Natural killer cell (primary cell): ENCODE results near the gene PRR20C. TPM values are rescaled to one million over a fixed set of nuclear protein-coding genes. Genes with fewer than 3 reads are reported as not detected.
"Not testable (repeated sequence)": the region's sequence is repeated elsewhere in the genome, so short reads cannot be mapped to it uniquely, and the experiment has no call there.

Experiments used
- ATAC-seq, 3 donors: fragments of 150-1000 bp in 2 of 3; fragments of 200-7000 bp in 1 of 3; cut with Tn5 transposase; 1 replicate in 1 of 3; 2 replicates in 2 of 3; pipeline ENCODE4 v1.10.0; 2021; ENCODE audit warnings: mild to moderate bottlenecking in 2 of 3, moderate library complexity in 2 of 3
- DNase-seq, 2 donors: peaks; one replicate each; pipeline versions ENCODE4 v3.0.0 to v3.0.0-alpha.2; 2013 to 2021; ENCODE audit warnings: mixed read lengths in 1 of 2
- H3K27ac ChIP-seq: one replicate; pipeline ENCODE4 v1.5.1; 2013; ENCODE audit warnings: mild to moderate bottlenecking, low read length
- H3K27me3 ChIP-seq: one replicate; pipeline ENCODE4 v1.6.1; 2013; ENCODE audit warnings: low read length; ENCODE audit not compliant: control insufficient read depth, insufficient read depth
- H3K36me3 ChIP-seq: one replicate; pipeline ENCODE4 v1.6.1; 2013; ENCODE audit warnings: low read length; ENCODE audit not compliant: control insufficient read depth, insufficient read depth
- H3K4me1 ChIP-seq: one replicate; pipeline ENCODE4 v1.6.1; 2013; ENCODE audit warnings: low read length; ENCODE audit not compliant: control insufficient read depth, insufficient read depth
- H3K4me3 ChIP-seq: one replicate; pipeline ENCODE4 v1.5.1; 2013; ENCODE audit warnings: low read length
- H3K9me3 ChIP-seq: one replicate; pipeline ENCODE4 v1.6.1; 2013; ENCODE audit warnings: low read length; ENCODE audit not compliant: control insufficient read depth, insufficient read depth
- H3K27ac Mint-ChIP-seq, 2 donors: one replicate each; pipeline ENCODE4 v1.8.0; 2022; ENCODE audit warnings: mild to moderate bottlenecking in 2 of 2, mixed read lengths in 2 of 2, moderate library complexity in 1 of 2
- H3K27me3 Mint-ChIP-seq, 2 donors: one replicate each; pipeline ENCODE4 v1.8.0; 2022; ENCODE audit warnings: low read depth in 2 of 2, mixed read lengths in 2 of 2
- H3K36me3 Mint-ChIP-seq: one replicate; pipeline ENCODE4 v1.8.0; 2022; ENCODE audit warnings: mixed read lengths
- H3K4me1 Mint-ChIP-seq, 2 donors: one replicate each; pipeline ENCODE4 v1.8.0; 2022; ENCODE audit warnings: mixed read lengths in 2 of 2
- H3K4me3 Mint-ChIP-seq: one replicate; pipeline ENCODE4 v1.8.0; 2022; ENCODE audit warnings: mild to moderate bottlenecking, moderate library complexity, mixed read lengths
- H3K9me3 Mint-ChIP-seq, 2 donors: one replicate each; pipeline ENCODE4 v1.8.0; 2022; ENCODE audit warnings: mixed read lengths in 2 of 2
- WGBS: methylation state at CpG from one replicate; pipeline ENCODE4 v1.1.7; 2013; ENCODE audit warnings: missing lambda C conversion rate; ENCODE audit not compliant: insufficient coverage; 5-methylcytosine and 5-hydroxymethylcytosine counted together
- intact Hi-C: fragments of 100-400 bp; cut with micrococcal nuclease; formaldehyde crosslinking; loops from one replicate; pipeline ENCODE4 v1.14.2; 2022
- total RNA-seq, 4 donors: library from RNA; stranded (reverse); fragments of 120-200 nt in 1 of 4; gene quantifications; one replicate each; pipeline versions ENCODE4 v1.2.3 to v1.2.4, GENCODE V29; 2013 to 2022
- TF ChIP-seq, protein P1 (sequence below): fragments of 200-600 bp; IDR thresholded peaks from one replicate; pipeline ENCODE4 v1.8.0; 2022; ENCODE audit warnings: antibody characterized with exemption

Gene PRR20C
- not detected for total RNA-seq
- not detected for total RNA-seq (2013)

- H3K36me3 ChIP-seq, H3K27me3 ChIP-seq, H3K27ac Mint-ChIP-seq, H3K9me3 Mint-ChIP-seq, H3K9me3 ChIP-seq, H3K4me3 Mint-ChIP-seq, H3K36me3 Mint-ChIP-seq, H3K27ac ChIP-seq, intact Hi-C loops, H3K4me3 ChIP-seq, H3K4me1 Mint-ChIP-seq, H3K27me3 Mint-ChIP-seq, DNase-seq, ATAC-seq, H3K4me1 ChIP-seq: not testable (repeated sequence)
- WGBS, result no CpG with 5 or more reads among the region's 22 CpGs
These were observed at the start of gene PRR20C for GRCh38 chr13:57153761-57154160. PRR20C (plus strand) TSS chr13:57154061; CDS start chr13:57154448, 387 bp downstream.

DNA sequence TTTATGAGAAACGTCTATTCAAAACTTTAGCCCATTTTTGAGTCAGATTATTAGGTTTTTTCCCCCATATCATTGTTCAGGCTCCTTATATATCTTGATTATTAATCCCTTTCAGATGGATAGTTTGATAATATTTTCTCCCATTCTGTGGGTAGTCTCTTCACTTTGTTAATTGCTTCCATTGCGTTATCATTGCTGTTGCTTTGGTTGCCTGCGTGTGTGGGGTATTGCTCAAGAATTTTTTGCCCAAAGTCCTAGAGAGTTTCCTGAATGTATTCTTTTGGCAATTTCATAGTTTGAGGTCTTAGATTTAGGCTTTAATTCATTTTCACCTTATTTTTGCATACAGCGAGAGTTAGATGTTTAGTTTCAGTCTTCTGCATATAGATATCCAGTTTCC lies 38.9 kb upstream of the PRR20C start:
- Histone ChIP-seq H3K4me1 (no peaks in the 10 kb centered on the region), H3K9me3 (peaks cover 20% of the 10 kb centered on the region), H3K36me3 (no peaks in the 10 kb centered on the region), H3K4me3 (no peak overlapping the region), H3K27me3 (no peaks in the 10 kb centered on the region), H3K27ac (no peak overlapping the region)
- no peaks in the 10 kb centered on the region for H3K4me1 Mint-ChIP-seq
- ATAC-seq (no peak), DNase-seq (no peak)
- peaks cover 14% of the 10 kb centered on the region for H3K36me3 Mint-ChIP-seq
- H3K4me3 Mint-ChIP-seq, result no peak overlapping the region
- peaks cover 15 to 32% of the 10 kb centered on the region in 2 donors for H3K9me3 Mint-ChIP-seq
- no peak overlapping the region for H3K27ac Mint-ChIP-seq
- 94% methylated on average over 2 of the region's 4 CpGs for WGBS
- intact Hi-C loops, result no loop called here
- H3K27me3 Mint-ChIP-seq, result no peaks in the 10 kb centered on the region
- TF ChIP-seq, protein P1, sequence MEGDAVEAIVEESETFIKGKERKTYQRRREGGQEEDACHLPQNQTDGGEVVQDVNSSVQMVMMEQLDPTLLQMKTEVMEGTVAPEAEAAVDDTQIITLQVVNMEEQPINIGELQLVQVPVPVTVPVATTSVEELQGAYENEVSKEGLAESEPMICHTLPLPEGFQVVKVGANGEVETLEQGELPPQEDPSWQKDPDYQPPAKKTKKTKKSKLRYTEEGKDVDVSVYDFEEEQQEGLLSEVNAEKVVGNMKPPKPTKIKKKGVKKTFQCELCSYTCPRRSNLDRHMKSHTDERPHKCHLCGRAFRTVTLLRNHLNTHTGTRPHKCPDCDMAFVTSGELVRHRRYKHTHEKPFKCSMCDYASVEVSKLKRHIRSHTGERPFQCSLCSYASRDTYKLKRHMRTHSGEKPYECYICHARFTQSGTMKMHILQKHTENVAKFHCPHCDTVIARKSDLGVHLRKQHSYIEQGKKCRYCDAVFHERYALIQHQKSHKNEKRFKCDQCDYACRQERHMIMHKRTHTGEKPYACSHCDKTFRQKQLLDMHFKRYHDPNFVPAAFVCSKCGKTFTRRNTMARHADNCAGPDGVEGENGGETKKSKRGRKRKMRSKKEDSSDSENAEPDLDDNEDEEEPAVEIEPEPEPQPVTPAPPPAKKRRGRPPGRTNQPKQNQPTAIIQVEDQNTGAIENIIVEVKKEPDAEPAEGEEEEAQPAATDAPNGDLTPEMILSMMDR, result no peak

DNA sequence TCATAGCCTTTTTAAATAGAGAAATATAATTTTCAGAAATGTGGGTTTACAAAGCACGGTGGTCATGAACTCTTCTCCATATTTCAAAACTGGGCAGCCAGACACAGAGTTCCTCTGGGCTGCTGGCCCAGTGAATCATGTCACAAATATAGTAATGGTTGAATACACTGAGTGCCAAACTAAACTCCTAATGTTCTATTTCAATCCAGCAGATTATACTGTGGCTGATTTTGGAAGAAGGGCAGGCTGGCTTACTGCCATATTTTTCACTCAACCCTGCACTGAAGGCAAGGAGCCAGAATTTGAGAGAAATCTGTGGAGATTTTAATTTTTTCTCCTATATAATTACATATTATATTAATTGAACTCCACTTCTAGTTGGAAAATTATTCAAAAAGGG lies 30.2 kb upstream of the PRR20C start:
- no peak for ATAC-seq

GRCh38 chr13:57128909-57129308 lies 25.0 kb upstream of the PRR20C start:
- no peaks in the 10 kb centered on the region for H3K4me1 ChIP-seq
- TF ChIP-seq, protein P1, result no peak
- H3K27me3 ChIP-seq, result no peaks in the 10 kb centered on the region
- 81% methylated on average over 6 of the region's 6 CpGs for WGBS
- H3K9me3 ChIP-seq, result no peaks in the 10 kb centered on the region
- intact Hi-C loops, result no loop called here
- H3K27ac ChIP-seq, result no peak overlapping the region
- Mint-ChIP-seq H3K36me3 (no peaks in the 10 kb centered on the region), H3K4me3 (no peak overlapping the region), H3K27me3 (no peaks in the 10 kb centered on the region), H3K27ac (no peak overlapping the region), H3K9me3 (peaks cover 12 to 13% of the 10 kb centered on the region in 2 donors), H3K4me1 (no peaks in the 10 kb centered on the region)
- no peak overlapping the region for H3K4me3 ChIP-seq
- DNase-seq (no peak), ATAC-seq (no peak)
- H3K36me3 ChIP-seq, result no peaks in the 10 kb centered on the region

More for the DNA sequence above, 30.2 kb upstream of the PRR20C start:
- intact Hi-C loops, result no loop called here
- peaks cover 10 to 12% of the 10 kb centered on the region in 2 donors for H3K9me3 Mint-ChIP-seq
- no peaks in the 10 kb centered on the region for H3K27me3 Mint-ChIP-seq
- Histone ChIP-seq H3K27ac (no peak overlapping the region), H3K4me3 (no peak overlapping the region), H3K27me3 (no peaks in the 10 kb centered on the region), H3K9me3 (peaks cover 10% of the 10 kb centered on the region), H3K36me3 (no peaks in the 10 kb centered on the region), H3K4me1 (no peaks in the 10 kb centered on the region)
- no peak overlapping the region for H3K4me3 Mint-ChIP-seq
- H3K4me1 Mint-ChIP-seq, result no peaks in the 10 kb centered on the region
- DNase-seq, result no peak
- H3K27ac Mint-ChIP-seq, result no peak overlapping the region
- WGBS, result 78% methylated on average over 1 of the region's 1 CpG
- TF ChIP-seq, protein P1, result no peak
- no peaks in the 10 kb centered on the region for H3K36me3 Mint-ChIP-seq
